ENCODE results near the gene GMCL1.
"Not testable (repeated sequence)": the region's sequence is repeated elsewhere in the genome, so short reads cannot be mapped to it uniquely, and the experiment has no call there.

GMCL1 gene, protein sequence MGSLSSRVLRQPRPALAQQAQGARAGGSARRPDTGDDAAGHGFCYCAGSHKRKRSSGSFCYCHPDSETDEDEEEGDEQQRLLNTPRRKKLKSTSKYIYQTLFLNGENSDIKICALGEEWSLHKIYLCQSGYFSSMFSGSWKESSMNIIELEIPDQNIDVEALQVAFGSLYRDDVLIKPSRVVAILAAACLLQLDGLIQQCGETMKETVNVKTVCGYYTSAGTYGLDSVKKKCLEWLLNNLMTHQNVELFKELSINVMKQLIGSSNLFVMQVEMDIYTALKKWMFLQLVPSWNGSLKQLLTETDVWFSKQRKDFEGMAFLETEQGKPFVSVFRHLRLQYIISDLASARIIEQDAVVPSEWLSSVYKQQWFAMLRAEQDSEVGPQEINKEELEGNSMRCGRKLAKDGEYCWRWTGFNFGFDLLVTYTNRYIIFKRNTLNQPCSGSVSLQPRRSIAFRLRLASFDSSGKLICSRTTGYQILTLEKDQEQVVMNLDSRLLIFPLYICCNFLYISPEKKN

DNA sequence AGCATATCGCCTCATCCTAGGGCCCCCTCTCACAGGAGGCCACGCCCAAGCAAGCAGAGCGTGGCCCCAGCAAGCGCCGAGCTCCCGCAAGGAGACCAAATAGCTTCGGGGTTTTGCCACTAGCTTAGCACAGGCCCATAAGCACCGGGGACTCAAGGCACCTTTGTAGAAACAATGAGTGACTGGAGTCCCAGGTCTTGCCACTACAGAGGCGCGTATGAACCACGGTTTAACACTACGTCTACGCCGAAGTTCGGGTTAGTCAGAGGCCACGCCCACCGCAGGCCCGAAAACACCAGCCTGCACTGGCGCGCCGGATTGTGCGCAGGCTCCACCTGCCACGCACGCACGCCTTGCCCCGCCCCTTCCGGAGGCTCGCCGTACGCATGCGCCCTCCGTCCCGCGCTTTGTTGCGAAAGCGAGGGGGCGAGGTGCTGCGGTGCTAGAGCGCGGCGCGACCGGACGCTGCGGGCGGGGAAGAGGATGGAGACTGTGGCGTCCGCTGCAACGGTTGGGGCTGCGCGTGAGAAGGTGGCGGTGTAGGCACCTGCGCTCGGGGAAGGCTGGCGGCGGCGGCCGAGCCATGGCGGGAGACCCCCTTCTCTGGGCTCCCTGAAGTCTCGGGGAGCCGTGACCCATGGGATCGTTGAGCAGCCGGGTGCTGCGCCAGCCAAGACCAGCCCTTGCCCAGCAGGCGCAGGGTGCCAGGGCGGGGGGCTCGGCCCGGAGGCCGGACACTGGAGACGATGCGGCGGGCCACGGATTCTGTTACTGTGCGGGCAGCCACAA, at the start of gene GMCL1:
Gene GMCL1, plus strand, starts transcription at position 405 of the 789 bp plus-strand sequence. Its CDS starts 233 bp downstream, at position 638.
- DNase-seq: peak; percentile 70

- DNase-seq: no peak
Measured at GRCh38 chr2:69780921-69781320, 48.5 kb upstream of the GMCL1 start.

DNA sequence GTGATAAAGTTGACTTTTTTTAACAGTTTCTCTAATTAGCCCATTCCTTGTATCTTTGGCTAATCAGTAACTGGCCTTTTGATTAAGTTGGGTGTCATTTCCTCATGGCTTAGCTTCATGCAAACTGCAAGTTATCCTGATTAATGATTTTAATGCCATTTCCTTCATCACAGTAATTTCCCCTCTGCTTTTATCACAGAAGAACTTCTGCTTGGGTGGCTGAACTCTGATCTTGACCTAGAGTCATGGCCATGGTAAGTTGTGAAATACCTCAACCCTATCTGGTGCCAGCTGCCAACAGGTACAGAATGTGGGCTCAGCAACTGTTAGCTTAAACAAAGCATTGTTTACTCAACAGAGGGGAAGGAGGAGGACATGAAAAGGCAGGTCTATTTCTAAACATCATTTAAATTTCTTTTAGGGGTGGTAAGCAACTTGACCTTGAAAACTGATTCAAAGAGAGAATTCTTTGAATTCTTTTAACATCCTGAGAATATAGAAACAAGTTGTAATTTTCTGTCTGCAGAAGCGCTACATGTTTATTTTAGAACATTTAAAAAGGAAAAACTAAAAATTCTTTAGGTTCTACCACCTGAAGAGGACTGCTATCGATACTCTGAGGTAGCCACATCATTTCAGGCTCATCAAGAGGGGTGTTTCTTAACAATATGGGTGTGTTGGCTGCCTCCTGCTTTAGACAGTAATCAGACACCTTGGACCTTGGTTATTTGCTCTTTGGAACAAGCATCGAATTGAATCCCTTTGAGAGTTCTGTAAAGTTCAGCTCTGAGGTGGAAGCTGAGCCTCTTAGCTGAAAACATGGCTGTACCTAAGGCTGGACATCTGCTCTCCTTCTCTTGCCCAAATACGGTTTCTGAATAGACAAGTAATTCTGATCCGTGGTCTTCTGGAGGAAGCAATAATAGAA, 47.9 kb upstream of the GMCL1 start:
- peak; percentile 3 for DNase-seq

DNA sequence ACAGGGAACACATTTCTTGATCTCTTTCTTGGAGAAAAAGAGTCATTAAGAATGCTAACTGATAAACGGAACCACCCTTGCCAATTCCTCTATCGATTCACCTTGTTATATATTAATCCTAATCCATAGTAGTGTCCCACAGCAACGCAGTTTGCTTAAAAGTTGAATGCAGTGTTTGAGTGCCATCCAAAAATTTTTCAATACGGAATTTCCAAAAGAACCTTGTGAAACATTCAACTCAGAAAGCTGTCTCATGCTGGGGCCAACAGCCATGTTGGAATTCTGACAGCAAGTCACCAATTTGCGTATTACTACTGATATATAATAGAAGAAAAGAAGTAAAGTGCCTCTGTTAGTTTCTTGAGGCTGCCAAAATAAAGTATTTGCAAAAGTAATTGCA, 45.2 kb upstream of the GMCL1 start:
- DNase-seq: no peak

- no peak for DNase-seq
Measured at GRCh38 chr2:69785358-69785757, 44.1 kb upstream of the GMCL1 start.

GRCh38 chr2:69786052-69786560, 43.4 kb upstream of the GMCL1 start:
- DNase-seq: no peak

DNA sequence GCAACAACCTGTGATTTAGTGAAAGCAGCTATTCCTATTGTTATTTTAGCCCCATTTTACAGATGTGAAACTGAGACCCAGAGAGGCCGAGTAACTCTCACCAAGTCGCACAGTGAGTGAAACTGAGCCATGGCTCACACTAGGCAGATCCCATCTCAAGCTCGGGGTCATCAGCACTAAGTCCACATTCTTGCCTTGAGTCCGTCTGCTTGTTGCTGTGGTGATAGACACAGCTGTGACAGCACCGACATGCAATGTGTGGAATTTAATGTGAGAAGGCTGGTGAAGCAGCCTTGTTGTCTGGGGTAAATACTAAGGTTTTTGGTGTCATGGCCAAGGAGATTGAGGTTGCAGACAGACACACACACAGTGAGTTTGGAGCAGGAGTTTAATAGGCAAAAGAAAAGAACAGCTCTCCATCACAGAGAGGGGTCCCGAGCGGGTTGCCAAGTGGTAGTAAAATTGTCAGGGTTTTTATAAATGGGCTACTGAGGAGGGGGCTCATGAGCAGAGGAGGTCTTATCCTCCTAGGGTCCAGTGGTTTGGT, 40.2 kb upstream of the GMCL1 start:
- DNase-seq: no peak

DNA sequence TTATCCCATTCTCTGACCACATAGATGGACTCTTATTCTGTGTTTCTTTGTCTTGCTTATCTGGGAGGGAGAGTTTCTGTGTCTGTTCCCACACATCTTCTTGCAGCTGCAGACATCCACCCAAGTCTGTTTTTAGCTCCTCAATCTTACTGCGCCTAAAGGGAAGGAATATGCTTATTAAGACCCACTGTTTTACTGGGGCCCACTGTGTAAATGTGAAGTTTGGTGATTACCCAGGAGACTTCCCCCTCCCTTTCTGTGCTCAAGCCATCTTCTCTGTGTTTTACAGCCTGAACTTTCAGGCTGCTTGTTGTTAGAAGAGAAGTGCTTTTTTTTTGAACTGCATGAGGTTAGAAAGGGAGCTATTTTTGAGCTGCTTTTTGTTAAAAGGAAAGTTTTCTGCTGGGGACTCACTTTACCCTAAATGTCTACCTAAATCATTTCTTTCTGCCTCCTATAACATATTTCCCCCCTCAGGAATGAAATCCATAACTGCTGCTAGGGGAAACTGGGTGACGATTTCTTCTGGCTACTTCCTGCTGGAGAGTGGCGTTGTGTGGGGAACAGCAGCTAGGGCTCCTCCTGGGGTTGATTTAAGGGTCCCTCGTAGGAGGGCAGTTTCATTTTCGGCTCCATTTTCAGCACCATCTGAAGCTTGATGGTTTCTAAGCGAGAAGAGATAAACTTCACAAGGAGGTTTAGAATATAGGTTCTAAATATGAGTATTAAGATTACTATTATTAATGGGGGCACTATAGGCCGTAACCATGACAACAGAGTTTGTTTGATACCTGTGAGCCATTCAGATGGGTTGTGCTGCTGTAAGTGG, 39.5 kb upstream of the GMCL1 start:
- no peak for DNase-seq

DNA sequence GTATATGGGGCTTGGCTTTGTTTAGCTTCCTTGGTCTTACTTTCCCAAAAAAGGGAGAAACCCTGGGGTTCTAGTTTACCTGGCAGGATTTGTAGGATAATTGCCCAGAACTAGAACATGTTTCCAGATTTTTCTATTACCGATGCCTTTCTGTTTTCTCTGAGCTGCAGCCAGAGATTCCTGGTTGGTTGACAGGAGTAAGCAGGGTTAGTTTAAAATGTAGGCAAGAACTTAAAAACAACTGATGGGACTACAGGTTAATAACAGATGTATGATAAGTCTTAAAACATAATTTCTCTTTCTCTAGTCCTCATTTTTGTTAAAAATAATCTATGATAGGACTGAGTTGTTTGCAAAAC, 38.9 kb upstream of the GMCL1 start:
- no peak for DNase-seq

- DNase-seq: no peak
Measured at GRCh38 chr2:69791045-69791444, 38.4 kb upstream of the GMCL1 start.

DNA sequence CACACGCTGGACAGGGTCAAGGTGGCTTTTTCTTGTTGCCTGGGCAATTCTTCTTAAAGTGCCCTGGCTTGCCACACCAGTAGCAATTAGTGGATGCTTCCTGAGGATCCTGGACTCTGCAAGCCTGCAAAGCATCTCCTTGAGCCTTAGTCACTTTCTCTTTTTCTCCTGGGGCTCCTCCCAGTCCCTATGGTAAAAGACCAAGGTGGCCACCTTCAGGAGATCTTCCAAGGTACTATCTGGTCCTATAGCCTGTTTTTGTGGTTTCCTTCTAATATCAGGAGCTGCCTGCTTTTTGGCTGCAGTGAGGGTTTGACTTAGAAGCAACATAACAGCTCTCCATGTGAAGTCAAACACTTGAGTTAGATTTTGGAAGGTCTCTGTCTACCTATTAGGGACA, 33.3 kb upstream of the GMCL1 start:
- no peak for DNase-seq

- no peak for DNase-seq
Measured at GRCh38 chr2:69797235-69797634, 32.2 kb upstream of the GMCL1 start.

- DNase-seq: no peak
Measured at GRCh38 chr2:69797836-69798289, 31.6 kb upstream of the GMCL1 start.

DNA sequence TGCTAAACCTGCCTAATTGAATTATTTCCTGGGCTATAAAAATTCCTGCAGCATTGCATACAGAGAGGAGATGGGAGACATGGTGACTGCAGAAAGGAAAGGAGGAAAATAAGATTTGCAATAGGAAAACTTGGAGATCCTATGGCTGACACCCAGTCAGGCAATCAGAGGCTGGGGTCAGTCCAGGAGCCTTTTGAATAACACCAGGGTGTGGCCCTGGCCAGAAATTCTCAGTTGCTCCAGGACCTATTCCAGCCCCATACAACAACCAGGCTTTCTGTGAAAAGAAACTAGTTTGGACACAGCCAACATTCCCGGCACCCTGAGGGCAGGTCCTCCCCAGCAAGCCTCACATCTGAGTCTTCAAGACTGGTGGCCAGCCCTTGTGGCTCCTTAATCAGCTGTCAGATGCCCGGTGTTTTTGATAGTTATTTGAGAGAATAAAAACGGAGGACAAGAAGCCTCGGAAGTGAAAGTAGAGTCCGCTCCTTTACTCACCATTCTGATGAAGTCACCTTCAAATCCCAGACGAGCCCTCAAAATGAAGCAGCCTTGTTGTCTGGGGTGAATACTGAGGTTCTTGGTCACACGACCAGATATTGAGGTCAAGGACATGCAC, 31.1 kb upstream of the GMCL1 start:
- DNase-seq: no peak

- DNase-seq: no peak
Measured at GRCh38 chr2:69798909-69799526, 30.4 kb upstream of the GMCL1 start.

DNA sequence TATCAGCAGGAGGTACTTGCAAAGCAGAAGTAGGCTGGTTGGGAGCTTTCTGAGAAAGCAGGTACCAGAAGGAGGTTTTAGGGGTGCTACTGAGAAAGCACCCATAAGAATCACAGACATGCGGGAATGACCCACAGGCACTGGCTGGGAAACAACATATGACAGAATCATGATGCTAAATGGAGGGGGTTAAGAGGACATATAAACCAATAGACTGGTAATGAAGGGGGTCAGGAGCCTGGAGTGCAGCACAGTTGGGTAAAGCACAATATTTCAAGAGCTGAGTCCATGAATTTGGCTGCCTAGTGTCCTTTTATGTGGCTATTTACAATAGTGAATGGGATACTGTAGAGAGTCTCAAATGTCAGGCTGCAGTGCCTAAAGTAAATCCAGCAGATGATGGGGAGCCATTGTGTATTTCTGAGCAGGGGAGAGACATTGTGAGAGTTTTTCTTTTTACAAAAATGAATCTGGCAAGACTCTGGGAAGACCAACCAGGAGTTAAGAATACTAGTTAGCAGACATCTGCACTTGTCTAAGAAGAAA, 27.6 kb upstream of the GMCL1 start:
- peak; percentile 37 for DNase-seq

GRCh38 chr2:69802781-69803367, 26.6 kb upstream of the GMCL1 start:
- not testable (repeated sequence) for DNase-seq

GRCh38 chr2:69804416-69804815, 25.0 kb upstream of the GMCL1 start:
- no peak for DNase-seq

- no peak for DNase-seq
Measured at GRCh38 chr2:69805887-69806286, 23.6 kb upstream of the GMCL1 start.
